Dedifferentiated amniotic fluid mesenchymal stem cell (primary cell): Measurements from ENCODE around the gene MAMDC2.

Source experiments
- DNase-seq: peaks from one replicate; pipeline ENCODE4 v3.0.0-alpha.2; 2016; ENCODE audit errors: extremely low spot score

The MAMDC2 gene

GRCh38 chr9:70135176-70135575, 91.5 kb downstream of the MAMDC2 start:
- DNase-seq: no peak

- no peak for DNase-seq
Observed at GRCh38 chr9:70136632-70137031, 93.0 kb downstream of the MAMDC2 start.

- DNase-seq: no peak
Observed at GRCh38 chr9:70137577-70137976, 93.9 kb downstream of the MAMDC2 start.

- DNase-seq: no peak
Observed at GRCh38 chr9:70142101-70142500, 98.5 kb downstream of the MAMDC2 start.

- DNase-seq: no peak
Observed at GRCh38 chr9:70143394-70144130, 99.9 kb downstream of the MAMDC2 start.

- DNase-seq: no peak
Observed at GRCh38 chr9:70144131-70144503, 100.5 kb downstream of the MAMDC2 start.

- no peak for DNase-seq
Observed at GRCh38 chr9:70145981-70146380, 102.3 kb downstream of the MAMDC2 start.

GRCh38 chr9:70147196-70147595, 103.5 kb downstream of the MAMDC2 start:
- DNase-seq: no peak

- DNase-seq: no peak
Observed at GRCh38 chr9:70147651-70148050, 104.0 kb downstream of the MAMDC2 start.

- no peak for DNase-seq
Observed at GRCh38 chr9:70152350-70152749, 108.7 kb downstream of the MAMDC2 start.

GRCh38 chr9:70156729-70157128, 113.1 kb downstream of the MAMDC2 start:
- DNase-seq: no peak

- DNase-seq: no peak
Observed at GRCh38 chr9:70159630-70160029, 116.0 kb downstream of the MAMDC2 start.

- DNase-seq: no peak
Observed at GRCh38 chr9:70160686-70161600, 117.3 kb downstream of the MAMDC2 start.

- DNase-seq: no peak
Observed at GRCh38 chr9:70165006-70165602, 121.5 kb downstream of the MAMDC2 start.

GRCh38 chr9:70168521-70168920, 124.9 kb downstream of the MAMDC2 start:
- DNase-seq: no peak

GRCh38 chr9:70169222-70169621, 125.6 kb downstream of the MAMDC2 start:
- DNase-seq: no peak

- DNase-seq: no peak
Observed at GRCh38 chr9:70170151-70170790, 126.6 kb downstream of the MAMDC2 start.

- no peak for DNase-seq
Observed at GRCh38 chr9:70172532-70172931, 128.9 kb downstream of the MAMDC2 start.

- no peak for DNase-seq
Observed at GRCh38 chr9:70177121-70177520, 133.5 kb downstream of the MAMDC2 start.

- DNase-seq: no peak
Observed at GRCh38 chr9:70192707-70193106, 149.1 kb downstream of the MAMDC2 start.

- no peak for DNase-seq
Observed at GRCh38 chr9:70195456-70195855, 151.8 kb downstream of the MAMDC2 start.
